ENCODE measurements around the gene FNBP1L.

- no peak for TF ChIP-seq HINFP (tag; conservative IDR thresholded peaks at IDR 0.05; ENCODE audit: low read depth)
- TF ChIP-seq SMAD4 (CRISPR knock-in tag; conservative IDR thresholded peaks at IDR 0.05): no peak
Observed at GRCh38 chr1:93600663-93601062, 152.7 kb downstream of the FNBP1L start.
